ENCODE measurements around the gene ASS1.
"Not testable (repeated sequence)": the region's sequence is repeated elsewhere in the genome, so short reads cannot be mapped to it uniquely, and the experiment has no call there.

The ASS1 gene

DNA sequence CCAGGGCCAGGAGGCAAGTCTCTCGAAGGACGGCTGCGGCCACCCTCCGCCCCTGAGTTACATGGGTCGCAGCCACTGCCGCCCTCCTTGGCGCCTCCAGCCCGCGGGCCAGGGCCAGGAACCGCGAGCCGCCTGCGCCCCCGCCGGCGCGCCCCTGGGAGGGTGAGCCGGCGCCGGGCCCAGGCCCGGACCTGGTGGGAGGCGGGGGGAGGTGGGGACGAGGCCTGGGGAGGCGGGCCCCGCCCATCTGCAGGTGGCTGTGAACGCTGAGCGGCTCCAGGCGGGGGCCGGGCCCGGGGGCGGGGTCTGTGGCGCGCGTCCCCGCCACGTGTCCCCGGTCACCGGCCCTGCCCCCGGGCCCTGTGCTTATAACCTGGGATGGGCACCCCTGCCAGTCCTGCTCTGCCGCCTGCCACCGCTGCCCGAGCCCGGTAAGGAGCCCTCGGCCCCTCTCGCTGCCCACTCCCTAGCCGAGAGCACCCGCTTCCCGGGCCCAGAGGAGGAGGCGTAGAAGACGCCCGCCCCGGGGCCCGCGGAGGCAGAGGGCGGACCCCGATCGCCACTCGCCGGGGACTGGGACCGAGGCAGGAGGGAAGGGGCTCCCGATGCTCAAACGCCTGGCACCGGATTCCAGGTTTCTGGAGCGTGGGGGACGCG is at the start of gene ASS1:
ASS1 (plus strand) TSS at position 397 of the 657 bp plus-strand sequence. CDS start 7,268 bp downstream, outside the sequence.
- DNase-seq (ENCODE audit: low spot score): no peak

GRCh38 chr9:130395810-130396435 is 48.8 kb upstream of the ASS1 start:
- no peak for DNase-seq (ENCODE audit: low spot score)

DNA sequence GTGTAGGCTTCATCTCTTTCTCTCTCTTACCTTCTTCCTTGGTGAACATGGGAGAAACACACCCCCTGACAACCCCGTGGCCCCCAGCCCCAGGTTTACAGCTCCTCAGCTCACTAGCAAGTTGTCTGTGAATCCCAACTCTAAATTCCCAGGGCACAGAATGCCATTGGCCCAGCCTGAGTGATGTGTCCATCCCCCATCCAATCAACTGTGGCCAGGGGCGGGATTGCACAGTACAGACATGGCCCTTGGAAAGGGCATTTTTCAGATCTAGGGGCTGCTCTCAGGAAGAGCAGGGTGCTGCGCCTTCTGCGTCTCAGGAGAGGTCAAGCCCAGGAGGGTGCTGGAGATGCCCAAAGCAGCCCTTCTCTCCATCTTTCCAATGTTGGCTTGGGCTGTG is 48.2 kb upstream of the ASS1 start:
- no peak for DNase-seq (ENCODE audit: low spot score)

DNA sequence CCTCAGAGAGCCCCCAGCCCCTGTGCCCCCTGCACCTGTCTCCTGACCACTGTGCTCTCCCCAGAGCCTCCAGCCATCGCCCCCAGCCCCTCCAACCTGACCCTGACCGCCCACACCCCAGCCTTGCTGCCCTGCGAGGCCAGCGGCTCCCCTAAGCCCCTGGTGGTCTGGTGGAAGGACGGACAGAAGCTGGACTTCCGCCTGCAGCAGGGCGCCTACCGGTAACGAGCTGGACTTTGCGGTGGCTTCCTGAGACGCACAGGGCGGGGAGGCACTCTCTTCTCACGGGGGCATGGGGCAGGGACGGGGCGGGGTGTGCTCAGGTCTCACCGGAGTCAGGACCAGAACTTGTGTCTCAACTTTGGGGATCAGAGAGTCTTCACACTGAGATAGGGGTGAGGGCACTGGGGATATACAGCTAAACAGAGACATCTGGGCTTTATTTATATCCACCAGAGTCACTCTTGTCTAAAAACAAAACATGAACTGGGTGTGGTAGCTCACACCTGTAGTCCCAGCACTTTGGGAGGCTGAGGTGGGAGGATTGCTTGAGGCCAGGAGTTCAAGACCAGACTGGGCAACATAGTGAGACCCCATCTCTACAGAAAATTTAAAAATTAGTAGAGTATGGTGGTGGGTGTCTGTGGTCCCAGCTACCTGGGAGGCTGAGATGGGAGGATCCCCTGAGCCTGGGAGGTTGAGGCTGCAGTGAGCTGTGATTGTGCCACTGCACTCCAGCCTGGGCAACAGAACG is 46.1 kb upstream of the ASS1 start:
- no peak for DNase-seq (ENCODE audit: low spot score)

GRCh38 chr9:130399768-130400167 is 45.0 kb upstream of the ASS1 start:
- no peak for DNase-seq (ENCODE audit: low spot score)

DNA sequence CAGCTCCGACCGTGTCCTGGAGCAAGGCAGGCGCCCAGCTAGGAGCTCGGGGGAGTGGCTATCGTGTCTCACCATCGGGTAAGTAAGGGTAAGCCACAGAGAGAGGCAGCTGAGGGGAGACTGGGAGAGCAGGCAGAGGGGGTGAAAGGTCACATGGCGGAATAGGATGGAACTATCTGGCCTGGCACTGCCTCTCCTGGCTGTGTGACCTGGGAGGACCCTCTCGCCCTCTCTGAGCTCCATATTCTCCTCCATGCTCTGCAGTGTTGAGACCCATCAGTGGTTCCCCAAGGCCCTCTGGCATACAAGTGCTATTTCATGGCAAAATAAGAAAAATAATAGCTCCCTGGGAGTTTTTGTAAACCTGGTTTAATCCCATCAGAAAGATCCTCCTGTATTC is 43.9 kb upstream of the ASS1 start:
- no peak for DNase-seq (ENCODE audit: low spot score)

DNA sequence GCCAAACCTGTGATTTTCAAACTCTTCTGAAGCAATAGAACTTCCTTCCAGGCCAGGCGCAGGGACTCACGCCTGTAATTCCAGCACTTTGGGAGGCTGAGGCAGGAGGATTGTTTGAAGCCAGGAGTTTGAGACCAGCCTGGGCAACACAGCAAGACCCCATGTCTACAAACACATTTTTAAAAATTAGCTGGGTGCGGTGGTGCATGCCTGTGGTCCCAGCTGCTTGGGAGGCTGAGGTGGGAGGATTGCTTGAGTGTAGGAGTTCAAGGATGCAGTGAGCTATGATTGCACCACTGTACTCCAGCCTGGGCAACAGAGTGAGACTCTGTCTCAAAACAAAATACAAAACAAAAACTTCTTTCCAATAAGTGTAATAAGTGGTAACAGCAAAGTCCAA is 43.0 kb upstream of the ASS1 start:
- not testable (repeated sequence) for DNase-seq (ENCODE audit: low spot score)

DNA sequence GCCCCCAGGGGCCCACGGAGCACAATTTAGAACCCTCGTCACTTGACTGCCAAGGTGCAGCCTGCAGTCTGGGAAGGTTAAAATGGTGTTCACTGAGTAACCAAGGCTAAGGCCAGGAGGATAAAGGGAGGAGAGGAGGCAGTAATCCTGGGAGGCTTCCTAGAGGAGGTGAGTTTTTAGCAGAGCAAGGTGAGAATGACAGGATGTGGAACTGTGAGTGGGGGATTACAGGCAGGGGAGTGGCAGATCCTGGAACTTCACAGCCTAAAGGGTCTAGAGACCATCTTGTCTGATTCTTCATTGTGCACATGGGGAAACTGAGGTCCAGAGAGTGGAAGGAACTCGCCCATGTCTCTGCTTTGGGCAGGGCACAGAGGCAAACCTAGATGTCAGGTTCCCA is 42.5 kb upstream of the ASS1 start:
- no peak for DNase-seq (ENCODE audit: low spot score)

GRCh38 chr9:130402645-130403440 is 41.9 kb upstream of the ASS1 start:
- no peak for DNase-seq (ENCODE audit: low spot score)

DNA sequence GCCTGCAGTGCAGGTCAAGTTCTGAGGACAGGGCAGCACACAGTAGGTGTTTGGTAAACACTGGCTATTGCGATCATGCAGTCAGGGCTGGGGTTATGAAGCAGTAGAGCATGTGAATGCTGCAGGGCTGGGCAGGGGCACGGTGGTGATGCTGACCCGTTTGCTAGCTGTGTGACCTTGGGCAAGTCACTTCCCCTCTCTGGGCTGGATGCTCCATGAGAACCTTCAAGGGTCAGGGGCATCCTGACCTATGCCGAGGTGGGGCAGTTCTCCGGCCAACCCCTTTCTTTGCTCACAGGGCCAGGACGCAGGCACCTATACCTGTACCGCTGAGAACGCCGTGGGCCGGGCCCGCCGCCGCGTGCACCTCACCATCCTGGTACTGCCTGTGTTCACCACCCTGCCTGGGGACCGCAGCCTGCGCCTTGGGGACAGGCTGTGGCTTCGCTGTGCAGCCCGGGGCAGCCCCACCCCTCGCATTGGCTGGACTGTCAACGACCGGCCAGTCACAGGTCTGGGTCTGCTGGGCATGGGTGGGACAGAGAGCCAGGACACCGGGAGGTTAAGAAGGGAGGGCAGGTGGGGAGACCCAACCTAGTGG is 39.0 kb upstream of the ASS1 start:
- no peak for DNase-seq (ENCODE audit: low spot score)

GRCh38 chr9:130406278-130406895 is 38.4 kb upstream of the ASS1 start:
- DNase-seq (ENCODE audit: low spot score): no peak

DNA sequence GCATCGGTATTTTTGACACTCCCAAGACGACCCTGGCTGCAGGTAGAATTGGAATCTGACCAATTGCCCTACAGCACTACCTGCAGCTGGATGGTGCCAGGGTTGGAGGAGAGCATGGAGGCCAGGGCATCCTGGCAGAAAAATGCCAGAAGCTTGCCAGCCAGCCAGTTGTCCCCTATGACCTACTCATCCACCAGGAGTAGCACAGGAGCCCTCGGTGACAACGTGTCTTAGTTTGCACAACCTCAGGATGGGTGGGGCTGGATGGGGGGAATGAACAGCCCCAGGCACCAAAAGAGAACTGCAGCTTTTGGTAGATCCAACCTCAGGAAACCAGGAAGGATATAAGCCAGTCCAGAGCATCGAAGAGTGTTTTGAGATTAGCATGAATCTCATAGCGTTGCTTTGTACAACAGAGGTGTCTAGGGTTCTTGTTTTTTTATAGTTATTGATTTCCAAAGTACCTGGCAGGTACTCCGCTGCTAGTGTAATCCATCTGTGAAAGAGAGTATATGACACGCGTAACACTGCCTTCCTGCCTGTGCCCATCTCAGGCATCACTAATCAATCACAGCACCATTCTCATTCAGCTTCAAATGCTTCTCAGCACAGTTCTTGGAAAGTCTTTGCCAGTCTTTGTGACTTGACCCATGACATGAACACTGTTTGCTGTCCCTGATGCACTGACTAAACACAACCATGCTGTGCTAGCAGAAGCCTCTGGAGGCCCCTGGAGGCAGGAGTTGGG is 36.7 kb upstream of the ASS1 start:
- no peak for DNase-seq (ENCODE audit: low spot score)

GRCh38 chr9:130408669-130409068 is 36.1 kb upstream of the ASS1 start:
- DNase-seq (ENCODE audit: low spot score): no peak

DNA sequence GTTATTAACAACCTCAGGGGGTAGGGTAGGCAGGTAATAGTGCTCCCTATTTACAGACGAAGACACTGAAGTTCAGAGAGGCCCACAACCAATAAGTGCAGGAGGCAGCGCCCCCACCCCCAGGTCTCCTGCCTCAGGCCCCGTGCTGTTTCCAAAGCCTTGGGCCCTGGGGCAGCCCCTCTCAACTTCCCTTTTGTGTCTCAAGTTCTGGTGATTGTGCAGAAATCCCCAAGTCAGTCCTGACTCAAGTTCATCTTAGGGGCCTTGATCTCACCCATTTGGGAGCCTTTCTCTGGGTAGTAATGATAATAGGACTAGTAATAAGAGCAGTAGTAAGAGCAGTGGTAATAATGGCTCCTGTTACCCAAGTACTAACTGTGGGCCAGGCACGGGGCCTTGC is 35.5 kb upstream of the ASS1 start:
- DNase-seq (ENCODE audit: low spot score): no peak

DNA sequence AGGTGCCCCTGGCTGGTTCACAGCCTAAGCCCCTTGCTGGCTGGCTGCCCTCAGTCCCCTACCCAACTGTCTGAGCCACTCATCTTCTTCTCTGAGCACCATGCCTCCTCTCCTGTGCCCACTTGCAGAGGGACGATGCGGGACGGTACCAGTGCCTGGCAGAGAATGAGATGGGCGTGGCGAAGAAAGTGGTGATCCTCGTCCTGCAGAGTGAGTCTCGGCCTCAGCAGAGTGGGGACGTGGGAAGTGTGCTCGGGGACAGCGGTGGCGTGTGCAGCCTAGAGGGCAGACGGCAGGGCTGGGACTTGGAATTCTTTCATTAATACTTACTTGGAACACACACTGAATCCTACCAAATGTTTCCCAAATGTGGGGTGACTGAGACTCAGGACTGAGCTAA is 34.3 kb upstream of the ASS1 start:
- no peak for DNase-seq (ENCODE audit: low spot score)

DNA sequence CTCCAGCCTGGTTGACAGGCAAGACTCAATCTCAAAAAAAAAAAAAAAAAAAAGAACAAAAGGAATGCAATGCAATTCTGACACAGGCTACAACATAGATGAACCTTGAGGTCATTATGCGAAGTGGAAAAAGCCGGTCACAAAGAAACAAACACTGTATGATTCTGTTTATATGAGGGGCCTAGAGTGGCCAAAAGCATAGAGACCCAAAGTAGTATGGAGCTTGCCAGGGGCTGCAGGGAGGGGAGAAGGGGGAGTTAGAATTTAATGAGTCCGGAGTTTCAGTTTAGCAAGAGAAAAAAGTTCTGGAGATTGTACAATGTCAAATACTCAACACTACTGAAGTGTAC is 33.2 kb upstream of the ASS1 start:
- DNase-seq (ENCODE audit: low spot score): no peak

- no peak for DNase-seq (ENCODE audit: low spot score)
Observed at GRCh38 chr9:130414081-130414731, 30.6 kb upstream of the ASS1 start.

DNA sequence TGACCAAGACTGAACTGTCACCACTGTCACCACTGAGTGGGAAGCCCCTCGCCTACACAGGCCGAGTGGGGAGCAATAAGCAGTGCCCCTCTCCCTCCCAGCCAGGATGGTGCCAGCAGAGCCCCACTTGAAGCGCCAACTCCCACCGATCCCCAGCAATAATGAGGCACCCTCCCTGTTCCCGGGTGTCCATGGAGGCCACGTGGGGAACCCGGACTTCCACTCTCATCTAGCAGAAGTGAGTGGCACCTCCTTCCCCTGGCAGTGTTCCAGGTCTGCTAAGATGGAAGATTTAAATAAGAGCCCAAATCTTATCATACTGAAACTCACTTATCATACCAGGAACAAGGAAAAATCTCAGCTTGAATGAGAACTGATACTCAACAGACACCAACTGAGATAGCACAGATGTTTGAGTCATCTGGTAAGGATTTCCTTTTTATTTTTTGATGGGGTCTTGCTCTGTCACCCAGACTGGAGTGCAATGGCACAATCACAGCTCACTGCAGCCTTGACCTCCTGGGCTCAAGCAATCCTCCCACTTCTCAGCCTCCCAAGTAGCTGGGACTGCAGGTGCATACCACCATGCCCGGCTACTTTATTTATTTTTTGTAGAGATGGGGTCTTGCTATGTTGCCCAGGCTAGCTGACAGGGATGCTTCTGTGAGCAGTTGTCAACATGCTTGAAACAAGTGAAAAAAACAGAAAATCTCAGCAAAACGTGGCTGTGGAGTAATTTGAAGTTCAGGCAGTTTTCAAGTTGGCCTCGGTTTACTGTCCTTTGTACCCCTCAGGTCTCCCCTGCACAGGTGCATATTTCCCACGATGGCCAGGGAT is 29.6 kb upstream of the ASS1 start:
- DNase-seq (ENCODE audit: low spot score): no peak

DNA sequence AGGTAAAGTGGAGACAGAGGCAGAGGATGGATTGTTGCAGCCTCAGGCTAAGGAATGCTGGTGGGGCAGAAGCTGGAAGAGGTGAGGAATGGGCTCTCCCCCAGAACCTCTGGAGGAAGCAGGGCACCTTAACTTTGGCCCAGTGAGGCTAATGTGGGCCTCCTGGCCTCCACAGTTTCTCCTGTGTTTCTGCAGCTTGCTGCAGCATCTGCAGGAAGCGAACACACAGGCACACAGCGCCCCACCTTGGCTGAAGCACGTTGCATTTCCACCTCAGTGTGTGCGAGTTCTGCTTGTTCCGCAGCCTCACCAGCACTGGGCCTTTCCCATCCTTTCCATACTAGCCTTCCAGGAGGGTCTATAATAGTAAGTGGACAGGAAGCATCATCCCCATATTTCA is 27.2 kb upstream of the ASS1 start:
- DNase-seq (ENCODE audit: low spot score): no peak

GRCh38 chr9:130418776-130419175 is 26.0 kb upstream of the ASS1 start:
- DNase-seq (ENCODE audit: low spot score): no peak

Data from globus pallidus (tissue), 1 donor.